Hematopoietic multipotent progenitor cell treated with erythropoietin and hydrocortisone succinate and interleukin-3 and kit ligand, for 17 days (in vitro differentiated cells): ENCODE measurements around the gene EXD3.
"Not testable (repeated sequence)": the region's sequence is repeated elsewhere in the genome, so short reads cannot be mapped to it uniquely, and the experiment has no call there.

Source experiments
- DNase-seq: peaks from one replicate; pipeline ENCODE4 v3.0.0-alpha.2; 2015; ENCODE audit warnings: low spot score

Gene EXD3

DNA sequence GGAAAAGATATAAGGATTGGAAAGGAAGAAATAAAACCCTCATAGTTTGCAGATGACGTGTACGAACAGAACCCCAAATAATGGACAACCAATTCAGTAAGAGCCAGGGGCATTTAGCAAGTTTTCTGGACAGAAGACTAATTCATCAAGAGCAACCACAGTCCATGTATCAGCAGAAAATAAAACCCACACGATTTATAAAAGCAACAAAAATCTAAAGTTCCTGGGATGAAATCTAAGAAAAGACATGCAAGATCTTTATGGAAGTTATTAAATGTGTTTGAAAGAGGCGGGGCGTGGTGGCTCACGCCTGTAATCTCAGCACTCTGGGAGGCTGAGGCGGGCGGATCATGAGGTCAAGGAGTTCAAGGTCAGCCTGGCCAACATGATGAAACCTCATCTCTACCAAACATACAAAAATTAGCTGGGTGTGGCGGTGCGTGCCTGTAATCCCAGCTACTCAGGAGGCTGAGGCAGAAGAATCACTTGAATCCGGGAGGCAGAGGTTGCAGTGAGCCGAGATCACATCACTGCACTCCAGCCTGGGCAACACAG, 83.0 kb downstream of the EXD3 start:
- DNase-seq: not testable (repeated sequence)

DNA sequence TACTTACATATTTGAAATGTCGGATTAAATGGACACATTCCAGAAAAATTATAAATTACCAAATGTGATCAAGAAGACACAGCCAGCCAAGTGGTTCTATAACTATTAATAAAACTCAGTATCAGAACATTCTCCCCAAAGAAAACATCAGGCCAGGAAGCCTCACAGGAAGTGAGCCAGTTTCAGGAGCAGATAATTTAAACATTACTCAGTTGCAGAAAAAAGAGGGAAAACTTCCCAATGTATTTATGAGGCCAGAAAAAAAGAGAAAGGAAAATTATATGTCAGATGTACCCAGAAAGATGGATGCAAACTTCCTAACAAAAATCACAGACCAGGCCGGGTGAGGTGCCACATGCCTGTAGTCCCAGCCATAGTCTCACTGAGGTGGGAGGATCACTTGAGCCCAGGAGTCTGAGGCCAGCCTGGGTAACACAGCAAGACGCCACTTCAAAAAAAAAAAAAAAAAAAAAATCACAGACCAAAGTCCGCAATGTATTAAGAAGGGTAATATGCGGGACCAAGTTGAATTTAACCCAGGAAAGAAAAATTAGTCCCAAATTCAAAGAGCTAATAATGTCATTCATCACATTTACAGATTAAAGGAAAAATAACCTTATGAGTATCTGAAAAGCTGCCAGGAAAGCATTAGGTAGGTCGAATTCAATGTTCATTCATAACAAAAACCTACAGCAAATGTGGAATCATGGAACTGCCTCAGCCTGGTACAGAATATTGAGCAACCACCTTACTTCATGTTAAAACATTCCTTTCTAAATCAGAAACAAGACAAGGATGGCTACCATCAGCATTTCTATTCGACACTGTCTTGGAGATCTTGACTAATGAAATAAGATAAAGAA, 83.7 kb downstream of the EXD3 start:
- no peak for DNase-seq

DNA sequence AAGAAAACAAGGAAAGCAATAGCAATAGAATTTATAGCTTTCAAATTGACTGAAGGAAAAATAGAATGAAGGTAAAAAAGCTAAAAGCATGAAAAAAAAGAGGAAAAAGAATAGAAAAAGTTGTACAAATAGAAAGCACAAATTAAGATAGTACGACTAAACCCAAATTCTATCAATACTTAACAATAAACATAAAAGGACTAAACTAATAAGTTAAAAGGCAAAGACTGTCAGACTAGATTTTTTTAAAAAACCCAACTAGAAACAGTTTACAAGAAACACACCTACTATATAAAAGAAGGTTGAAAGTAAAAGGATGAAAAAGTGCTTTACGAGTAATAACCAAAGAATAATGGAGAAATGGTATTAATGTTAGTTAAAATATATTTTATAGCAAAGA, 86.2 kb downstream of the EXD3 start:
- no peak for DNase-seq

DNA sequence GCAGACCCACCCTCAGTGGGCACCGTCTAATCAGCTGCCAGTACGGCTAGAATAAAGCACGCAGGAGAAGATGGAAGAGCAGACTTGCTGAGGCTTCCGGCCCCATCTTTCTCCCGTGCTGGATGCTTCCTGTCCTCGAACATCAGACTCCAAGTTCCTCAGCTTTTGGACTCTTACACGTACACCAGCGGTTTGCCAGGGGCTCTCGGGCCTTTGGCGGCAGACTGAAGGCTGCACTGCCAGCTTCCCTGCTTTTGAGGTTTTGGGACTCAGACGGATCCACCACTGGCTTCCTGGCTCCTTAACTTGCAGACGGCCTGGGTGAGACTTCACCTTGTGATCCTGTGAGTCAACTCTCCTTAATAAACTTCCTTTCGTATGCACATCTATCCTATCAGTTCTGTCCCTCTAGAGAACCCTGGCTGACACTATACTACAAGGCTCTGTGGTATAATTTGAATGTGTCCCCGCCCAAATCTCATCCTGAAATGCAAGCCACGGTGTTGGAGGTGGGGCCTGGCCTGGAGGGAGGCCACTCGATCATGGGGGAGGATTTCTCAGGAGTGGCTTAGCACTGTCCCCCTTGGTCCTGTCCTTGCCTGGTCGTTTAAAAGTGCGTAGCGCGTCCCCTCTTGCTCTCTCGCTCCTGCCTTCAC, 89.8 kb downstream of the EXD3 start:
- no peak for DNase-seq

DNA sequence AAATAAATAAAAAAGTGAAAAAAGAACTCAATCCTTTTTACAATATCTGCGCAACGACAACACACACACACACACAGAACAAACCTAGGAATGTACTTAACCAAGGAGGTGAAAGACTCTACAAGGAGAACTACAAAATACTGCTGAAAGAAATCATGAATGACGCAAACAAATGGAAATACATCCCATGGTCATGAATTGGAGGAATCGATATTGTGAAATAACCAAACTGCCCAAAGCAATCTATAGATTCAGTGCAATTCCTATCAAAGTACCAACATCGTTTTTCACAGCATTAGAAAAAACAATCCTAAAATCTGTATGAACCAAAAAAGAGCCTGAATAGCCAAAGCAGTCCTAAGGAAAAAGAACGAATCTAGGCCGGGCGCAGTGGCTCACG, 91.0 kb downstream of the EXD3 start:
- DNase-seq: no peak

DNA sequence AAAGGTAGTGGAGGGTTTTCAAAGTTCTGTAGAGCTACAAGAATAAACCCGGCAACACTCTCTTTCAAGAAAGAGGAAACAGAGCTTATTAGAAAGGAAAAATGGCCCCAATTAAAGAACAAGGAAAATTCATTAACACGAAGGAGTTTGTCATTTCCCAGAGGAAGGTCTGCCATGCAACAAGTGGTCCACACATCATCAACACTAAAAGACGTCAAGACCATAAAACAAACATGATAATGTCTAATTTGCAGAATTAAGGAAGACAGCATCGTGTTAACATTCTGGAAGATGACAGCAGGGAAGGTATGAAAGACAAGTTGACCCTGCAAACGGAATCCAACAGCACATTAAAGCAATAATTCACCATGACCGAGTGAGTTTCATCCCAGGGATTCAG, 92.3 kb downstream of the EXD3 start:
- DNase-seq: no peak

DNA sequence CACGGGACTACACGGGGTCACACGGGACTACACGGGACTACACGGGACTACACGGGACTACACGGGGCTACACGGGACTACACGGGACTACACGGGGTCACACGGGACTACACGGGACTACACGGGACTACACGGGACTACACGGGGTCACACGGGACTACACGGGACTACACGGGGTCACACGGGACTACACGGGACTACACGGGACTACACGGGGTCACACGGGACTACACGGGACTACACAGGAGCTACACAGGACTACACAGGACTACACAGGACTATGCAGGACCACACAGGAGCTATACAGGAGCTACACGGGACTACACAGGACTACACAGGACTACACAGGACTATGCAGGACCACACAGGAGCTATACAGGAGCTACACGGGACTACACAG, 93.4 kb downstream of the EXD3 start:
- DNase-seq: not testable (repeated sequence)

DNA sequence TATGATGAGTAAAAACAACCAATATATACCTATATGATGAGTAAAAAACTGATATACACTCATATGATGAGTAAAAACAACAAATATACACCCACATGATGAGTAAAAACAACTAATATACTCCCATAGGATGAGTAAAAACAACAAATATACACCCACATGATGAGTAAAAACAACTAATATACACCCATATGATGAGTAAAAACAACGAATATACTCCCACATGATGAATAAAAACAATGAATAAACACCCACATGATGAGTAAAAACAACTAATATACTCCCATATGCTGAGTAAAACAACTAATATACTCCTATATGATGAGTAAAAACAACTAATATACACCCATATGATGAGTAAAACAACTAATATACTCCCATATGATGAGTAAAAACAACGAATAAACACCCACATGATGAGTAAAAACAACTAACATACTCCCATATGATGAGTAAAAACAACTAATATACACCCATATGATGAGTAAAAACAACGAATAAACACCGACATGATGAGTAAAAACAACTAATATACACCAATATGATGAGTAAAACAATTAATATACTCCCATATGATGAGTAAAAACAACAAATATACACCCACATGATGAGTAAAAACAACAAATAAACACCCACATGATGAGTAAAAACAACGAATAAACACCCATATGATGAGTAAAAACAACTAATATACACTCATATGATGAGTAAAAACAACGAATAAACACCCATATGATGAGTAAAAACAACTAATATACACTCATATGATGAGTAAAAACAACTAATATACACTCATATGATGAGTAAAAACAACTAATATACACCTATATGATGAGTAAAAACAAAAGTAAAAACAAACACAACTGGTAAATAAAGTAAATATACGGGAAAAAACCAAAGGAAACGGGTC, 95.1 kb downstream of the EXD3 start:
- peak; percentile 60 for DNase-seq

DNA sequence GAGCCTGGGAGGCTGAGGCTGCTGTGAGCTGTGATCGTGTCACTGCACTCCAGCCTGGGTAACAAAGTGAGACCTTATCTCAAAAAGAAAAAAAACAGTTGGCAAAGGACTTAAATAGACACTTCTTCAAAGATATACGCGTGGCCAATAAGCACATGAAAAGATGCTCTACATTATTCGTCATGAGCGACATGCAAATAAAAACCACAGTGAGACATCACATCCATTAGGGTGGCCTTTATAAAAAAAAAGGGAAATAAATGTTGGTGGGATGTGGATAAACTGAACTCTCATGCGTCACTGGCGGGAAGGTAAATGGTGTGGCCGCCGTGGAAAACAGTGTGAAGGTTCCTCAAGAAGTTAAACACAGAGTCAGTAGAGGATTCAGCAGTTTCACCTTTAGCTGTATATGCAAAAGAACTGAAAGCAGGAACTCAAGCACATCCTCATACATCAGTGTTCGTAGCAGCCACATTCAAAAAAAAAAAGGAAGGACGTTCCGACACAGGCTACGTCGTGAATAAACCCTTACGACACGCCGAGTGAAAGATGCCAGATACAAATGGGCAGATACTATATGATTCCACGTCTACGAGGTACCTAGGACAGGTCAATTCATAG, 96.4 kb downstream of the EXD3 start:
- no peak for DNase-seq

DNA sequence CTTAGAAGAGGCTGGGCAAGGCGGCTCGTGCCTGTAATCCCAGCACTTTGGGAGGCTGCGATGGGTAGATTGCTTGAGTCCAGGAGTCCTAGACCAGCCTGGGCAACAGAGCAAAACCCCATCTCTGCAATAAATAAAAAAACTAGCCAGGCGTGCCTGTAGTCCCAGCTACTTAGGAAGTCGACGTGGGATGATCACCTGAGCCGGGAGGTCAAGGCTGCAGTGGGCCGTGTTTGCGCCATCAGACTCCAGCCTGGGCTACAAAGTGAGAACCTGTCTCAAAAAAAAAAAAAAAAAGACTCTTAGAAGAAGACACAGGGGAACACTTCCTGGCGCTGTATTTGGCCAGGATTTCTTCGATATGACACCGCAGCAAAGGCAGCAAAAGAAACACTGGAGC, 97.2 kb downstream of the EXD3 start:
- DNase-seq: no peak

DNA sequence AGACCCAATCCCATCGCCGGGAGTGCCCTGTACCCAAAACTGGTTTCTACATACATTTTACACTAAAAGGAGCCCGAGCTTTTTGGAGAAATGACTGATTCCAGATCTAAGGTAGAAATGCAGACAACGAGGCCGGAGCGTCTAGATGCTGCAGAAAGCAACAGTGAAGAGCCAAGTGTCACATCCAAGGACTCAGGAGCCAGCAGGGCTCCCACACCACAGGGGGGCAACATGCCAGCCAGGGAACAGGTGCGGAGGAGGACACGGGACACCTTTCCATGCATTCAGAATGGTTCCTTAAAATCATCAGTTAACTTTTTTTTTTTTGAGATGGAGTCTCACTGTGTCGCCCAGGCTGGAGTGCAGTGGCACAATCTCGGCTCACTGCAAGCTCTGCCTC, 97.8 kb downstream of the EXD3 start:
- no peak for DNase-seq

DNA sequence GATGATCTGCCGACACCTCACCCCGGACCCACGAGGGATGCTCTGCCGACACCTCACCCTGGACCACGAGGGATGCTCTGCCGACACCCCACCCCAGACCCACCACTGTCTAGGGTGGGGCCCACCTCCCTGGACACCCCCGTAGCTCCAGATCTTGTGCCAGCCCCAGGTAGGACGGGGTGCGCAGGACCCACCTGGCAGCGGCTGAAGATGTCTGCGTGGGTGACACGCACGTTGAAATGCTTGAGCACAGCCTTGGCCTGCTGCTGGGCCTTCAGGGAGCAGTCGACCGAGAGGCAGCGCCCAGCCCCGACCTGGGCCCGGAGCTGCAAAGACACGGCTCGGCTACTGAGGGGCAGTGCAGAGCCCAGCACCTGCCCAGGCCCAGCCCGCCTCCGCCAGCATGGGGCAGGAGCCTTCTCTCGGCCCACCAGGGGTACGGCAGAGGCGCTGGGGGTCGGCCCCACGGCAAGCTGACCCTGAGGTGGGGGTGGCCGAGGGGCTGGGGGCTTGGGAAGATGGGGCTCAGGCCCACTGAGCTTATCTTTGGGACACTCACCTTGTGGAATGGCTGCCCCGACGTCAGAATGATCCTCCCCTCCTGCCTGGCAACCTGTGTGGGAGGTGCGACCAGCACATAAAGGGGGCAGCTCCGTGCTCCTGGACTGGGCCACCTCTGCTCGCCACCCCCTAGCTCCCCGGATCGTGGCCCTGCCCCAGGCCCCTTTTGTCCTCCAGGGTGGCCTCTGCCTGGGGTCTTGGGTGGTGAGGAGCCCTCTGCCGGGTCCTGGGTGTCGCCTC, 99.2 kb downstream of the EXD3 start:
- no peak for DNase-seq

DNA sequence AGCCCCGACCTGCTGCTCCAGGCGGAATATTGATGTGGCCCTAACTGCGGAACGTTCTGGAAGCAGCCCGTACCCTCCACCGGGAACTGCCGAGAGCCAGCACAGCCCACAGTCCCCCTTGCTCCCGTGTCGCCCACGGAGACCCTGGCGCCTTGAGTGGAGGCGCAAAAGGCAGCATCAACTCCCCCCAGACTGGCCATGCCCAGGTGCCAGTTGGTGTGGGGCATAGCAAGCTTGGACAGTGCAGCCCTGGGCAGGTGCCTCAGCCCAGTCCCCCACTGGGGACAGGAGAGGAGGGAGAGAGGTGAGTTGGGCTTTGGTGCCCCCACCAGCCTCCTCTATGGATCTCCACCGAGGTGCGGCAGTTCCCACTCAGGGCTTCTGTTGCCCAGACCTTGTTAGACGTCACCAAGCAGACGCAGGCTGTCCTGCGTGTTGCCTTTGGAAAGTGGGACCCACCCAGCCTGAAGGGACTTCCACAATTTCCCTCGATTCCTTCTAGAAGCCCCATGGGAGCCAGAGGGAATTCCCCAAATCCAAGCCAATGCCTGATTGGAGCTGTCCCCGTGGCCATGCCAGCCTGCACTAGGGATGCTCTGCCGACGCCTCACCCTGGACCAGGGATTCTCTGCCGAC, 101.1 kb downstream of the EXD3 start:
- DNase-seq: no peak

DNA sequence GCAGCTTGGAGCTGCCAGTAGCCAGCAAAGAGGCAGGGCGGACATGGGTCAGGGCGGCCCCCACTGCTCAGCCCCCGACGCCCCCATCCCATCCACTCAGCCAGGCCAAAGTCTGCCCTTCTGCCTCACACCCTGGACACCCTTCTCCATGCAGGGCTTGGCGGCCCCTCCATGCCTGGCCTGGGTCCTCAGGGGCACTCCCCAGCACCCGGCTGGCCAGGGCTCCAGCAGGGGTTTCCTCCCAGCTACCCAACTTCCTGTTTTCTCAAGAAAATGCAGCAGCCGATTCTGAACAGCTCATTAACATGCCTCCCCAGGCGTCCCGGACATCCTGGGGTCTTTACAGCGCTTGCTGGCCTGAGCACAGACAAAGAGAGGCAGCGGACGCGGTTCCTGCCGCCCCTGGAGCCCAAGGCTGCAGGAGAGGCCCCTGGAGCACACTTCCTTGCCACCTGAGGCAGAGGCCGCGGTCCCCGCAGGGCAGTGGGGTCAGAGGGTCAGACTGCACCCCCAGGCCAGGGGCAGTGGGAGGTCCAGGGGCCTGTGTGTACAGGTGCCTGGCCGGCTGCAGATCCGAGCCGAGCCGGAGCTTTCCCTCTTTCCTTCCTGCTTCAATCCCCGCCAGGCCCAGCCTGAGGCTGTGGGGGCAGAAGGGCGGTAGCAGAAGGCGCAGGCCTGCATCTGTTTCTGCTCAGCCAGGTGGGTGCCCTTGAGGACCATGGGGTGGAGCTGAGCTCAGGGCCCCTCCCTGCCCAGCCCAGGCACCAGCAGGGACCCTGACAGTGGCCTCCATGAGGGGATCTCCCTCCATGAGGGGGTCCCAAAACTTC, 102.2 kb downstream of the EXD3 start:
- no peak for DNase-seq

DNA sequence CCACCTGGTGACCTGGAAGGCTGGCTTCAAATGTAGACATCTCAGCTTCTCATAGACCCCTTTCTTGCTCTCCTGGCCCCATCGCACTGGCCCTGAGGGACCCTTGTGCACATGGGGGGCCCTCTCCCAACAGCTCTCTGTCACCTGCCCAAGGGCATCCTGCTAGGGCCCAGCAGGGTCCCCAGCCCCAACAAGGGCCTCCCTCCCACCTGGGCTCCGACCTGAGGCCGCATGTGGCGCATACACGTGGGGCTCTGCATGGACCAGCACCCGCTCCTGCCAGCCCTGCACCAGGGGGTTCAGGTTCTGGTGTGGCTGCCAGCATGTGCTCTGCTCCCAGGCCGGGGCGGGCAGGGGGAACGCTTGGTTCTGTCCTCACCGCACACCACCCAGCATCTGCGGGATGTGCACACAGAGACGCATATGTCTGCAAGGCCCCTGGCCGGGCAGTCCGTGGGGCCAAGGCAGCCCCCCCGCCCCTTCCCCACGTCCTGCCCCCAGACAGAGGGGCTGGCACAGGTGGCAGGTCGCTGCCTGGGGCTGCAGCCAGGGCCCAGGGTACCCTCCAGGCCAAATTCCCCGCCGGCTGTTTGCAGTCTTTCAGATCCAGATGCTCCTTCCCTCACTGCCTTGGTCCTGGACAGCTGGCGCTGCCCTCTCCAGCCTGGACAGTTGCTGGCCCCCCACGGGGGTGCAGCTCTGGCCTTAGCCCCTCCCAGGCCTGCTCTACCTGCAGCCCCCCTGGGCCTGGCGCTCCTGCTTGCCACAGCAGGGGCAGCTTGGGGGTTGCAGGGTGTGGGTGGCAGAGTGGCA, 103.0 kb downstream of the EXD3 start:
- no peak for DNase-seq

DNA sequence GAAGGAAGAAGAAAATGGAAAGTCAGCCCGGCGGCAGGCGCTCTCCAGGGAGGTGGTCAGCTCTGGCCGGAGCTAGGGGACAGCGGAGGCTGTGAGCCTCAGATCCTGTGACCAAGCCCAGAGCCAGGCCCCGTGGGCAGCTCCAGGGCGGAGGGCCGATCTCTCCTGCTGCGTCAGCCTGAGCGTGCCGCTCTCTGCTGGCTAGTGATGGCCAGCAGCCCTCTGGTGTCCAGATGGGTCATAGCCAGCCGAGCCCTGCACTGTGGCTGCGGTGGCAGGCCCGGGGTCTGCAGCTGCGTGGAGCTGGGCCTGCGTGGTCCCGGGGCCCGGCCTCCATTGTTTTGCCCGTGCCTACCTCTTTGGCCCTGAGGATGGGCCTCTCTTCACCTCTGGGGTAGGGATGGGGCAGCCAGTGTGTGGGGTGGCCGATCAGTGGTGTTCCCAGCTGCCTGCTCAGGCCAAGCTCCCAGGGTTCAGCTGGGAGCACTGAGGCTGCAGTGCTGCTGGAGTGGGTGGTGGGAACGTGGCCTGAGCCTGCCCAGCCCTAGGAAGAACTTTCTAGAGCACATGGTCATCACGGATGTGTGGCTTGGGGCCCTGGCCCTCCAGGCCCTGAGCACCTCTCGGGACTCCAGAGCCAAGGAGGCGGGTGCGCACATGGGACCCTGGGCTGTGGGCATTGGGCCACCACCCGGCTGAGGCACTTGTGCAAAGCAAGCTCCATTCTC, 103.8 kb downstream of the EXD3 start:
- no peak for DNase-seq

DNA sequence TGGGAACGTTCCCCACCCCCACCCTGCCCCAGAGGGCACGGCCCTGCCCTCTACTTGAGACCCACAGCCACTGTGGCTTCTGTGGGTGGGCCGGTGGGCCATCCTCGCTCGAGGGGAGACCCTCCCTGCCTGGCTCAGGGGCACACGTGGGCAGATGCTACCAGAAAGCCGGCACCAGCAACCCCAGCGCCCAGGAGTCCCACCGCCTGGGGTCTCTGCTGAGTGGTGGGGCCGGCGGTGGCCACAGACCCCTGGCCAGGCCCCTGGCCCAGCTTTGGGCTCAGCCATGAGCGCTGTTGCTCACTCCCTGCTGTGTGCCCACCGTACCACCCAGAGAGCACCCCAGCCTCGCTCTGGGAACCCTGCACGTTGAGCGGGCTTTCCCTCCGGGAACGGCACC, 104.4 kb downstream of the EXD3 start:
- no peak for DNase-seq
